Activated CD4-positive, alpha-beta T cell treated with anti-CD3 and anti-CD28 coated beads, Interleukin-2, amount 50 U/mL, for 4 hours (primary cell): ENCODE data around the gene GOSR1.
"Not testable (repeated sequence)": the region's sequence is repeated elsewhere in the genome, so short reads cannot be mapped to it uniquely, and the experiment has no call there.

Experiments used
- DNase-seq, 2 experiments: peaks; one replicate each; pipeline ENCODE4 v3.0.0-alpha.2; 2020

GOSR1 gene

GRCh38 chr17:30549181-30549580 lies 72.0 kb downstream of the GOSR1 start:
- not testable (repeated sequence) for DNase-seq

- no peak for DNase-seq
These were observed 72.8 kb downstream of the GOSR1 start for GRCh38 chr17:30549864-30550511.

- no peak for DNase-seq
These were observed 73.5 kb downstream of the GOSR1 start for GRCh38 chr17:30550512-30551273.

GRCh38 chr17:30551274-30551995 lies 74.2 kb downstream of the GOSR1 start:
- not testable (repeated sequence) for DNase-seq

- DNase-seq: no peak
These were observed 74.8 kb downstream of the GOSR1 start for GRCh38 chr17:30551996-30552339.

GRCh38 chr17:30552994-30553566 lies 75.9 kb downstream of the GOSR1 start:
- DNase-seq: no peak

- DNase-seq: not testable (repeated sequence)
These were observed 76.7 kb downstream of the GOSR1 start for GRCh38 chr17:30553823-30554440.

- no peak for DNase-seq
These were observed 77.9 kb downstream of the GOSR1 start for GRCh38 chr17:30554839-30555751.

GRCh38 chr17:30555942-30556341 lies 78.7 kb downstream of the GOSR1 start:
- DNase-seq: no peak

- DNase-seq: no peak
These were observed 79.4 kb downstream of the GOSR1 start for GRCh38 chr17:30556374-30557332.

- DNase-seq: no peak
These were observed 80.9 kb downstream of the GOSR1 start for GRCh38 chr17:30557916-30558685.

GRCh38 chr17:30558686-30559545 lies 81.7 kb downstream of the GOSR1 start:
- no peak for DNase-seq

GRCh38 chr17:30559656-30560055 lies 82.4 kb downstream of the GOSR1 start:
- DNase-seq: no peak

- not testable (repeated sequence) for DNase-seq
These were observed 83.2 kb downstream of the GOSR1 start for GRCh38 chr17:30560117-30561026.

GRCh38 chr17:30561766-30562165 lies 84.6 kb downstream of the GOSR1 start:
- DNase-seq: not testable (repeated sequence)

GRCh38 chr17:30563131-30563904 lies 86.1 kb downstream of the GOSR1 start:
- DNase-seq: not testable (repeated sequence)

- not testable (repeated sequence) for DNase-seq
These were observed 86.7 kb downstream of the GOSR1 start for GRCh38 chr17:30563905-30564390.
